Measurements from ENCODE around the gene DQX1.
A peak's percentile ranks its signal among the peaks of the same experiment; 100 is the strongest.

Gene DQX1

GRCh38 chr2:74531666-74532065 lies 5.6 kb upstream of the DQX1 start:
- DNase-seq, result no peak

- DNase-seq, result peak; percentile 57 to 68
Observed at GRCh38 chr2:74530239-74531187, 4.5 kb upstream of the DQX1 start.

- peak; percentile 94 to 96 for DNase-seq
Observed at GRCh38 chr2:74529357-74530238, 3.6 kb upstream of the DQX1 start, which contains the start of the genes AUP1 and HTRA2. TSS of gene AUP1 (minus strand) at chr2:74529706. CDS start at chr2:74529629, 77 bp downstream. TSS of gene HTRA2 (plus strand) at chr2:74529933. CDS start at chr2:74530007, 74 bp downstream.

GRCh38 chr2:74528600-74529356 lies 2.7 kb upstream of the DQX1 start:
- peak in 1 of 2 experiments; percentile 24 for DNase-seq

- DNase-seq, result no peak
Observed at GRCh38 chr2:74527741-74528140, 1.7 kb upstream of the DQX1 start.

- DNase-seq, result no peak
Observed at GRCh38 chr2:74526649-74527230, 709 bp upstream of the DQX1 start.

GRCh38 chr2:74524955-74525716 lies 895 bp downstream of the DQX1 start:
- DNase-seq, result no peak

- no peak for DNase-seq
Observed at GRCh38 chr2:74524005-74524404, 2.0 kb downstream of the DQX1 start.

- no peak for DNase-seq
Observed at GRCh38 chr2:74522516-74522915, 3.5 kb downstream of the DQX1 start.

- no peak for DNase-seq
Observed at GRCh38 chr2:74516650-74517049, 9.4 kb downstream of the DQX1 start.

GRCh38 chr2:74515981-74516633 lies 9.9 kb downstream of the DQX1 start:
- peak; percentile 74 to 82 for DNase-seq

- DNase-seq, result no peak
Observed at GRCh38 chr2:74515271-74515980, 10.6 kb downstream of the DQX1 start.

- peak in 1 of 2 experiments; percentile 24 for DNase-seq
Observed at GRCh38 chr2:74514368-74515270, 11.4 kb downstream of the DQX1 start, which contains the start of gene TLX2. TSS of gene TLX2 (plus strand) at chr2:74514450. CDS start at chr2:74514807, 357 bp downstream.

GRCh38 chr2:74513605-74514367 lies 12.2 kb downstream of the DQX1 start:
- DNase-seq, result peak; percentile 29 to 42

- DNase-seq, result no peak
Observed at GRCh38 chr2:74512744-74513604, 13.1 kb downstream of the DQX1 start.

GRCh38 chr2:74511104-74511989 lies 14.7 kb downstream of the DQX1 start:
- no peak for DNase-seq
